GM21360 (cell line): ENCODE results near the gene AVP.

Experiments
- ATAC-seq: cut with Tn5 transposase; IDR thresholded peaks from one replicate; pipeline ENCODE4 v1.9.1; 2021; ENCODE audit warnings: mild to moderate bottlenecking, moderate library complexity; ENCODE audit not compliant: unreplicated experiment

AVP gene

GRCh38 chr20:3111507-3111906 lies 27.0 kb upstream of the AVP start:
- no peak for ATAC-seq

DNA sequence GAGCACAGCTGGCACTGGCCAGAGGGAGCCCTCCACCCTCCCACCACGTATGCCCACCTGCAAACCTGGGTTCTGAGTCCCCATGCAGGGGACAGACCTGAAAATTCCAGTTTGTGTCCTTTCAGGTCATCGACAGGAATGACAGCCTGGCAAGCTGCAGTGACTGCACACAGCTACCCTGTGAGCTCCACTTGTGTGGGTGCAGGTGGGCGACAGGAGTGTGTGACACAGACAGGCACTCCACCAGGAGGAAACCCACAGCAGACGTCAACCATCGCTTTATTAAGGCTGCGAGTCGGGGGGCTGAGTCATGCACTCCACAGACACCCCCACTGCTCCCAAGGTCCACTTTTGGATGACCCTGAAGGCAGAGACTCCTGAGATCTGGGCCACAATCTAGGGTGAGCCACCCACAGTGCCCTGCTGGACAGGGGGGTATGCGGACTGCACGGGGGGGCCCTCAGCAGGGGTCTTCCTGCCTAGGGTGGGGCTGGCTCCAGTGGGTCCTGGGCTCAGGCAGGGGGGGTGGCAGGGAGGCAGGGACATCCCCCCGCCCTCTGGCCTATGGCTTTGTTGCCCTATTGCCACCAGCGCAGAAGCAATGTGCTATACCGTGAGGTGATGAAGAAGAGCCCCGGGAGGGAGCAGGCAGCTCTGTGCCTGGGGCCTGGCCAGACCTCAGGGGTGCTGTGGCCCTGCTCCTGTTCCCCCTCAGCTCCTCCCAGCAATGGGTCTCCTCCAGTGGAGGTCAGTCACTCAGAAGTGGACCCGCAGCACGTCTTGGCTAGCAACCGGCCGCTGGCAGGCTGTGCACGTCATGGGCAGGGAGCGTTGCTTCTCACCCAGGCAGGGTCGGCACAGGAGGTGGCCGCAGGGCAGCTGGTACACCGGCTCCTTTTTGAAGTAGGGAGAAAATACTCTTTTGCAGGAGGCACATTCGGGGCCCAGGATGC lies 25.1 kb upstream of the AVP start:
- no peak for ATAC-seq

GRCh38 chr20:3107464-3108025 lies 23.0 kb upstream of the AVP start:
- ATAC-seq, result no peak

DNA sequence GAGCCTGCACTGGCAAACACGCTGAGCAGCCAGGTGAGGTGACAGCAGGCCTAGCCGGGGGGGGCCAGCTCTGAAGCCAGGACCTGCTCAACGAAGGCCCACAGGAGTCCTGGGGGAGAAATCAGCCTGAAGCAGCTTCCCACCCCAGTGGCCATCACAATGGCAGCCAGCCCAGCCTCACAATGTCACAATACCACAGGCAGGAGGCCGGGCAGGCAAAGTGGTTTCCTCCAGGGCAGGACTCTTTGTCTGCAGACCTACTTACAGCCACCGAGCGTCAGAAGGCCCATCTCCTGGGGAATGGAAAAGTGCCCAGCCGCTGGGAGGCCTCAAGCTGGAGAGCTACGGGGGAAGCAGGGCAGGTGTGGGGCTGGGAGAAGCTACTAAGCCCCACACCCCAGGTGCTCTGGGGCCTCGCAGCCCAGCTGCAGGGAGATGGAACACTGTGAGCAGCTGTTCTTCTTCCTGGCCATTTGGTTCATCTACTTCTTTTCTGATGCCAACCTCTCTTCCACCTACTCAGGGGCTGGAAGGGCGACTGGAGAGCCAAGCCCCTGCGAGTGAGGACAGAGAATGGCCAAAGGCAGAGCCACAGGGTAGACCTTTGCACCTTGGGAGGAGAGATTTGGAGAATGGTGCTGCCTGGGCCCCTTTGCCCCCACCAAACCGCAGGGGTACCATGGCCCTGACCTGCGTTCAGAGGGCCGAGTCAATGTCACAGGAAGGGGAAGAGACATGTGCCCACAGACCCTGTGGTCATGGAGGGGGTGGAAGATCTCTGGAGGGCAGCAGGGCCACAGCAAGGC lies 22.3 kb upstream of the AVP start:
- ATAC-seq, result no peak

DNA sequence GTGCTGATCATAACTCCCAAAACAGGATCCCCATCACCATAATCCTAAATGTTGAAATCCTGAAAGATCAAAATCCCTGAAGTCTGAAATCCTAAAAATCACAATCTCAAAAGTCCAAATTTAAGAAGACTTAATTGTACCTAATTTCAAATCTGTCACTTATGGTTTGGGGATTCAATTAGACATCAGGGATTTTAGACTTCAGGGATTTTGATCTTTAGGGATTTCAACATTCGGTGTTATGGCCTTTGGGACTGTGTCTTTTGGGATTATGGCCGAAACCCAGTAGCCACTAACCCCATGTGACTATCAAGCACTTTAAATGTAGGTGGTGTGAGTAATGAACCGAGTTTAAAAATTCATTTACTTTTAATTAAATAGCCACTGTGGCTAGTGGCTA lies 21.7 kb upstream of the AVP start:
- ATAC-seq, result no peak

GRCh38 chr20:3105256-3106137 lies 21.0 kb upstream of the AVP start:
- ATAC-seq, result no peak

DNA sequence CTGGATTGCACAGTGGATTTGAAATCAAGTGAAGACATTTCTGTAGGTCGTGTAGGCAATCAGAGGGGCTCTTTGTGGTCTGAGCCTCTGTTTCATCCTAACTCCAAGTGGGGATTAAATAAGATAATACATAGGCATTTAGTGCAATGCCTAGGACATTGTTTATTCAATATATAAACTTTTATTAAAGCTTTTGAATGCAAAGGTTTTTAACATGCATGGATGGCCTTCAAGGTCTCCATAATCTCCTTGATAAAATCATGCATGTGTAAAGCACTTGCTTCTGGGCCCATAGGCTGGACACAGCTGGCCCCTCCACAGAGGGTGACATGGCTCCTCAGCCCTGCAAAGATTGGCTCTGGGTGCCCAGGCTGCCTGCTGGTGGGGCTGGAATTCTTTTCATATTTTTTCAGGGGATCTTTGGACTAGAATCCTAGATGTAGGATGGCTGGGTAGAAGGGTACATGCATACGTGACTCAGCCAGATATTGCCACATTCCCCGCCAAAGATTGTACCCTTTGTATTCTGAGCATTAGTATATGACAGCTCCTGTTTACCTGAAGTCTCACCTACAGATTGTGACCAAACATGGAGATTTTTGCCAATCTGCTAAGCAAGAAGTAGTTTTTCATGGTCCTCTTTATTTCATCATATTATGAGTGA lies 19.0 kb upstream of the AVP start:
- no peak for ATAC-seq

DNA sequence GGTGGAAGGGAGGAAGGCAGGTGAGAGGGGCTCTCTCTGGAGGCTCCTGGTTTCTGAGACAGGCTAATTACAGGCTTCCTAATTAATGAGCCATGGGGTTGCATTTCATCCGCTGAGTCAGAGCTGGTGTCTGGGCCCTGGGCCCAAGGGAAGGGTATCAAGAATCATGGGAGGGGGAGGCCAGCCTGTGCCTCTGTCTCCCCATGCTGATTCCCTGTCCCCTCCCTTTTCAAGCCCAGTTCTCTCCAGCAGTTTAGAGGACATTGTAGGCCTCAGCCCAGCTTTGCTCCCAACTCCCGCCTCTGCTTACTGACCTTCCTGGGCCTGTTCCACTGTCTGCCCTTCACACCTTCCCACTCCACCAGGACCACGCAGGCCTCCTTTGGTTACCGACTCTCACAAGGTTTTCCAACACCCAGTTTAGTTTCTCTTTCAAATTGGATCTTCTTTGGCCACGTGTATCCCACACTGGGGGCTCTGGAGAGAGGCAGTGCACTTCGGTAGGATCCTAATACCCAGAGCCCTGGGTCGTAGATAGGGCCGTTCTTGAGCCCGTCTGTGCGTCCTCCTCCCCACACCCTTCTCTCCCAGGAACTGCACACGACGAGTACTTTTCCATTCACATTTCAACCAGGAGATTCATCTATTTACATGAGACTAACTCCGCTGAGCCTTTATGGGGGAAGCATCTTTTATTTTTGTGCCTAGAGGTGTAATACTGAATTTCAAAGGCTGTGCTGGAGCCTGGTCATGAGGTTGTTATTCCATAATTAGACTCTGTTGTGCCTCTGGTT lies 18.2 kb upstream of the AVP start:
- ATAC-seq, result no peak

DNA sequence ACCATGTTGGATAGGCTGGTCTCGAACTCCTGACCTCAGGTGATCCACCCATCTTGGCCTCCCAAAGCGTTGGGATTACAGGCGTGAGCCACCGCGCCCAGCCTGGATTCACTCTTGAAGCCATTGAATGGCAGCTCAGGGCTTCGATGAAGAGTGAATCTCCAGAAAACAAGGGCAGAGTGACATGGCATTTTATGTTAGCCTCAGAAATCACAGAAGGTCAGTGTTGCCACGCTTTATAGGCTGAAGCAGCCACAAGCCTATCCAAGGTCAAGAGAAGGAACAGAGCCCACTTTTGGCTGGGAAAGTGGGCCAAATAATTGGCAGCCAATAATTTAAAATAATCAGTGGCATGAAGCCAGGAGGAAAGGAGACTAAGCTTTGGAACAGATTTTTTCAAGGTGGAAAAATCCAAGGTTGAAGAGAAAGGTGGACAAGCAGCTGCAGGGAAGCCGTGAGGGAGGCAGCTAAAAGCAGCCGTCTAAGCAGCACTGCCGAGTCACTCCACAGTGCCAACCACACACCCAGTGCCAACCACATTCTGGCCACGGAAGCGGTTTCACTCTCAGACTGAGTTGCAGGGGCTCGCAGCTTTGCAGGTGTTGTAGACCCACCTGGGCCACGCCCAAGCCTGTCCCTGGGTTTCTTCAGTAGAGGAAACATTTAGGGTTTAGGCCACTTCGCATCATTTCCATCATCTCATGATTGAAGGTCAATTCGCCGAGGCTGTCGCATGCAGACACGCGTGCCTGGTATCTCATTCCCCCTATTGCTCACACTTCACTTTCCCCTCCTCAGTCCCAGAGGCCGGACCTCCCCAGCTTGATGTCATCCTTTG lies 17.4 kb upstream of the AVP start:
- no peak for ATAC-seq

DNA sequence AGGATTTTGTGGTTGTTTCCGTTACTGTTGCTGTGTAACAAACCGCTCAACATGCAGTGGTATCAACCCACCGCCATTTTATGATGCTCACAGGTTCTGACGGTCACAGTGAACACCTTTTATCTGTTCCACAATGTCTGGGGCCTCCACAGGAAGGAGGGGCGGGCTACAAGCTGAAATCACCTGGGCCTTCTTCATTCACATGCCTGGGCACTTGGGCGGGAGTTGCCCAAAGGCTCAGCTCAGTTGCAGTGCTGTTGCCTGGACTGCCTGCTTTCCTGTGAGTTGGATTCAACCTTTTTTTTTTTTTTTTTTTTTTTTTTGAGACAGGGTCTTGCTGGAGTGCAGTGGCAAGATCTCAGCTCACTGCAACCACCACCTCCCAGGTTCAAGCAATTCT lies 16.7 kb upstream of the AVP start:
- ATAC-seq, result no peak

GRCh38 chr20:3100480-3100879 lies 16.0 kb upstream of the AVP start:
- ATAC-seq, result no peak

DNA sequence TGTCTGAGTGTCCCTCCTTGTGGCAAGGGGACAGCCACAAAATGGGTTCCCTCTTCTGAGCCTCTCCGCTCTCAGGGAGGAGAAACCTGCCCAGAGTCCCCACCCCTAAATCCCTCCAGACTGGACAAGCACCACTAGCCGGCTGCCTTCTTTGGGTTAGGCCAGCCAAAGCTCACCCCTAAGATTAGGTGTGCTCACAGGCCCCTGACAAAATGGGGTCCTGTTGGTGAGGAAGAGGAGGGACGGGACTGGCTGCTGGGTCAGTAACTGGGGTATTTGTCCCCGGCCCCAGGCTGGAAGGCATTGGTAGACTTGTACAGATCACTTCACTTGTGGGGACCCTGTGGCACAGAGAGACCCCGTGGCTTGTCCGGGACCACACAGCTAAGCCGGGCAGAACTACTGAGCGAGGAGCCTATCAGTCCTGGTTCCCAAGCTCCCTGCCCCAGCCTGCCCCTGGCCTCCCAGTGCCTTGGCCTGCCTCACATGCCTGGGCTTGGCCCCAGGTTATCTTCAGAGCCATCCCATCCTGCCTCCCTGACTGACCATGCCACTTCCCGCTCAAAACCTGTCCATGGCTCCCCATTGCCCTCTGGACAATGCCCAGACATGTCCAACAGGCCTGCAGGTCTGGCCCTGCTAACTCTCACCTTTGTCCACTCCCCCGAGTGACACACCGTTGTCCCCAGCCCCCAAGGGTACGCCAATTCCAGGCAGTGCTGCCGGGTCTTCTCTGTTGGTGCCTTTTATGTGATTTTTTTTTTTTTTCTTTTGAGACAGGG lies 10.5 kb upstream of the AVP start:
- no peak for ATAC-seq

DNA sequence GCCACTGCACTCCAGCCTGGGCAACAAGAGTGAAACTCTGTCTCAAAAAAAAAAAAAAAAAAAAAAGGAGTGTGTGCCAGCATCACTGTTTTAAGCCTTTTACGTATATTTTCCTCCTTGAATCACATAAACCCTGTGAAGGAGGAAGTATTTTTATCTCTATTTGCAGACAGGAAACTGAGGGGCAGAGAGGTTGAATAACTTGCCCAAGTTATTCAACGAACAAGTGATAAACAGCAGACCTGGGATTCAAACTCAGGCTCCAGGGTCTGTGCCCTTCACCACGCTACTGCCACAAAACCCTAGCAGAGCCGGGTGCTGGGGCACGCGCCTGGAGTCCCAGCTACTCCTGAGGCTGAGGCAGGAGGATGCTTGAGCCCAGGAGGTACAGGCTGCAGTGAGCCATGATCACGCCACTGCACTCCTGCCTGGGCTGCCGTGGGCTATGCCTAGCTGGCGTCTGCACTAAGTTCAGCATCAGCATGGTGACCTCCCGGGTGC lies 9.4 kb upstream of the AVP start:
- ATAC-seq, result no peak

DNA sequence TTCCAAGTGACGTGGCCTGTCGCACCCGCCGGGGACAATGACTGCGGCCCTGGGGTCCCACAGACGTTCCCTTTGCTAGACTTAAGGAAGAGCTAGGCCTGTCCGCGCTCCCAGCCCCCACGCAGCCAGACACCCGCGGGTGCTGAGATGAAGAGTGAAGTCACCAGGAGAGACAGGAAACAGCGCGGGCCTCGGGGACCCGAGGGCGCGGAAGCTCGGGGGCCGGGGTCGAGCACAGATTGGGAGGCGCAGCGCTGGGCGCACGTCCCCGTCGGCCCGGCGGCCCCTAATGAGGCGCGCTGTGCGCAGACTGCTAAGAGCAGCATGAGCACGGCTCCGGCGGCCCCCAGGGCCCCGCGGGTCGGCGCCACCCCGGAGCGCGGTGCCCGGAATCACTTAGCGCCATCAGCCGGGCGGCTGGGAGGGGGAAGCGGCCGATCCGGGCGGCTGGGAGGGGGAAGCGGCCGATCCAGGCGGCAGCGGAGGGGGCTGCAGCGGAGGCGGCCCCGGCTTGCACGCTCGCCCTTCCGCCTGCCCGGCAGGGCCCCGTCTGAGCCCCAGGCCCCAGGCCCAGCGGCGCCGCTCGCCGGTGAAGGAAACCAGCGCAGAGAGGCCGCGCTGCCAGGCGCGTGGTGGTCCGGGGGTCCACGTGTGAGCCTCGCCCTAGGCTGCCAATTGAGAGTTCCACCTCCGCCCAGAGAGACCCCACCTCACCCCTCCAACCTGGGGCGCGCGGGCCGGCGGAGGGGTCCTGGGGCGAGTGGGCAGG lies 8.3 kb upstream of the AVP start:
- ATAC-seq, result no peak

DNA sequence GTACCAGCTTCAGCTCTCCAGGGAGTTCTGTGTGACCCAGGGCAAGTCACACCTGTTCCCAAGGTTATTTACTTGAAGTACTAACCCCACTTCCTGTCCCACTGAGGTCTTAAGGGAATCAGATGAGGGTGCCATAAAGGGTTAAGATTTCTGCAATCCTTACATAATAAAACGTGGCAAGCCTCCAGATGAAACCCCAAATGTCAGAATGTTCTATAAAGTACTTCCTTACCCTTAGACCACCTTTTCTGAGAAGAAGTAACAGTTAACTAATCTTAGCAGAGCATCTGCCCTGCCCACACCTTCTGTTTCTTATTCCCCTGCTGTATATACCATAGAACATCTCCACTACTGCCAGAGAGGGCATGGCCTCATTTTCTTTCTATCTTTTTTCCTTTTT lies 6.0 kb upstream of the AVP start:
- ATAC-seq, result no peak

DNA sequence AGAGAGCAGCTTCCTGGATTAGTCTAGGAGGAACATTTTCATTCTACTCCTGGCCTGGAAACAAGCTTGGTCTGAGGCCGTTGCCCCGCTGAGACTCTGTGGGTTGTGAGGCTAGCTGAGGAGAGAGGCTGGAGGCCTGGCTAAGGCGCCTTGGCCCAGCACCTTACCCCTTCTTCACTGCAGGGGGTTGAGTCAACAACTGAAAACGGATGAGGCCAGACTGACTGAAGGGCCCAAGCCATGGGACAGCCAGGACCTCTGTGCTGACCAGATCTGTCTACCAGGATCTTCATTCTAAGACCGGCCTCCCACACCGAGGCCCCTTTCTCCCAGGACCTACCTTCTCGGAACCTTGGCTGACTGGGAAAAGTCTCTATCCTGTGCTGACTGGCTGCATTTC lies 3.5 kb upstream of the AVP start:
- ATAC-seq, result no peak

DNA sequence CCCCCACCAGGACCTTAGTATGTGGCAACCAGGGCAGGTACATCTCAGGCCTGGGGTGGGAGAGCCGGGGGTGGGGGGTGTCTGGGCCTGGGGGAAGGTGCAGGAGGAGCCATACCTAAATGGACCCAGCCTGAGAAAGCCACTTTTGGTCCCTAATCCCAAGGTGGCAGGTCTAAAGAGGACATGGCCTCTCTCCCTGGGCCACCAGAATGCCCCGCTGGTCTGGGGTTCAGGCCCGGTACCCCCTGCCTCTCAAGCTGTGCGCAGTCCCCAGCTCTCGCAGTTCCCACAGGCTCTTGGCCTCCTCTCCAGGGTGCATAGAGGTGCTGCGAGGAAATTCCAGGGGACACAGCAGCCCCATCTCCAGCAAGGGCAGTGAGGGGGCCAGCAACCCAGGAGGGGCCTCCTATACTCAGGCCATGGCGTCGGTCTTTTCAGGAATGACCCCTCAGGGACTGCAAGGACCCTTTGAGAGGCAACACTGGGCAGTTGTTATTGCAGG lies 1.1 kb upstream of the AVP start:
- no peak for ATAC-seq
